ENCODE measurements around the gene ZNF644.
A peak's percentile ranks its signal among the peaks of the same experiment; 100 is the strongest.
"Not testable (repeated sequence)": the region's sequence is repeated elsewhere in the genome, so short reads cannot be mapped to it uniquely, and the experiment has no call there.

ZNF644 gene

GRCh38 chr1:91021686-91022517 lies at the start of gene ZNF644:
ZNF644 (minus strand) TSS chr1:91022035; CDS start chr1:90982353, 39,682 bp downstream.
- DNase-seq (ENCODE audit: low spot score) = peak; percentile 92

- no peak for DNase-seq (ENCODE audit: low spot score)
Measured at GRCh38 chr1:91070298-91070697, 48.5 kb upstream of the ZNF644 start.

- no peak for DNase-seq (ENCODE audit: low spot score)
Measured at GRCh38 chr1:91066538-91066937, 44.7 kb upstream of the ZNF644 start.

GRCh38 chr1:91065337-91065736 lies 43.5 kb upstream of the ZNF644 start:
- DNase-seq (ENCODE audit: low spot score) = no peak

GRCh38 chr1:91063403-91063802 lies 41.6 kb upstream of the ZNF644 start:
- DNase-seq (ENCODE audit: low spot score) = not testable (repeated sequence)

DNA sequence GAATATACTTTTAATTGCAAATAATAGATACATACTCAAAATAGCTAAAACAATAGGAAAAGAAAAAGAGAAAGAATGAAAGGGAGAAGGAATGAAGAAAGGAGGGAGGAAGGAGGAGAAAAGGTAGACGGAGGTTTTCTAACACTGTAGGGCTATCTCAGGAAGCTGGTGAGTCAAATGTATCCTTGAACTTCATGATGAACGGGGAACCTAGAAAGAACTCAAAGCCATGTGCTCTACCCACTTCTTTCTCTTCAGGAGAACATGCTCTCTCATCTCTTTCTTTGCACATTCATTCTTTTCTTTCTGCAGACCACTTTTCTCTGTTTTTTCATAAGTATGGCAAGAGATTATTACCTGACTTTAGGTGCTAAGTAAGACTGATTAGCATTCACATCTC lies 37.3 kb upstream of the ZNF644 start:
- no peak for DNase-seq (ENCODE audit: low spot score)

DNA sequence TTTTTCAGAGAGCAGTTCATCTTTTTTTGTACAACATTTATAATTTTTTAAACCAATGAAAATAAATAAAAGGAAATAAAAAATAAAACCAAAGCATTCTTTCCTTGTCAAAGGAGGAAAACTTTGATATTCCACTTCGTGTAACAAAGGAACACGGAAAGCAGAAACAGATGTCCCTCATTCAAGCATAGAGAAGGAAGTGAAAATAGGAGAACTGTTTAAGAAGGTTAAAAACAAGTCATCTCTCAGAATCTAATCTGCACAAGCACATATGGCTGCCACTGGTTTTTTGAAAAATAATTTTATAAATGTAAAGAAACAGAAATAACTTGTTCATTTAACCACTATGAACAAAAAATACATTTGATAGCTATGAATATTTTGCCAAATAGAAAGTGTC lies 35.9 kb upstream of the ZNF644 start:
- DNase-seq (ENCODE audit: low spot score) = no peak

GRCh38 chr1:91054780-91055481 lies 33.1 kb upstream of the ZNF644 start:
- DNase-seq (ENCODE audit: low spot score) = no peak

GRCh38 chr1:91053630-91054029 lies 31.8 kb upstream of the ZNF644 start:
- DNase-seq (ENCODE audit: low spot score) = no peak

GRCh38 chr1:91049551-91049950 lies 27.7 kb upstream of the ZNF644 start:
- DNase-seq (ENCODE audit: low spot score) = not testable (repeated sequence)

DNA sequence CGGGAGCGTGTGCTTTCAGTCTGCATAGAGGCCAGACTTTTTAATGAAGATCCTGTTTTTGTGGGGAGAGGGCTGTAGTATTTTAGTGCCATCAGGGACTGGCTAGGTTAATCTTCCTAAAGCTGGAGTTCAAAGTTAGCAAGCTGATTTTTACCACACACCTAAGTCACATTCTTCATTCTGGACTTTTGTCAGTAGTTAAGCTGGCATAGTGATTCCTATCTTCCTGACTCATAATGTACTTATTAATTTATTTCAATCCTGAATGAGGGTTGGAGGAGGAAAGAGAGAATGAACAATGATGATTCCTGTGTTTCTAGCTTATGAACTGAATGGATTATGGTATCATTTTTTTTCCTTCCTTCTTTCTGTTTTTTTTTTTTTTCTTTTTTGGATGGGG lies 24.9 kb upstream of the ZNF644 start:
- DNase-seq (ENCODE audit: low spot score) = no peak

DNA sequence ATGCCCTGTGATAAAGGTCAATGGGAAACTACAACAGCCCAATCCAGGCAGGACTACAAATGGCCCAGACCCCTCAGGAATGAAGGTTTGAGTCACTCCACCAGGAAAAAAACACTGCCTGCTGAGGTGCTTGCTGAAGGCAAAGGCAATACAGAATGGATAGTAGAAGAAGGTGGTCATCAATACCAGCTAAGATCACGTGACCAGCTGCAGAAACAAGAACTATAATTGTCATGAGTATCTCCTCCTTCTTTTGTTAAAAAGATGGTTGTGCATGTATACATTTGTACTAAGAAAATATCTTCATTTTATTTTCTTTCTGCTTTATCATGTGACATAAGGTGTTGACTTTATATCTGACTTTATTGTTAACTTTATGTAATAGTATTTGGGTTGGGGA lies 23.4 kb upstream of the ZNF644 start:
- DNase-seq (ENCODE audit: low spot score) = no peak

DNA sequence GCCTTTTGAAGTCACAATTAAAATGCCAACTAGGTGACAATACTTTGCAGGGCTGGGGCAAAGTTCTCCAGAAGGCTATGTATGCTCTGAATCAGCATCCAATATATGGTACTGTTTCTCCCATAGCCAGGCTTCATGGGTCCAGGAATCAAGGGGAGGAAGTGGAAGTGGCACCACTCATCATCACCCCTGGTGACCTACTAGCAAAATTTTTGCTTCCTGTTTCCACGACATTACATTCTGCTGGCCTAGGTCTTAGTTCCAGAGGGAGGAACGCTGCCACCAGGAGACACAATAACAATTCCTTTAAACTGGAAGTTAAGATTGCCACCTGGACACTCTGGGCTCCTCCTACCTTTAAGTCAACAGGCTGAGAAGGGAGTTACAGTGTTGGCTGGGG lies 22.9 kb upstream of the ZNF644 start:
- not testable (repeated sequence) for DNase-seq (ENCODE audit: low spot score)

DNA sequence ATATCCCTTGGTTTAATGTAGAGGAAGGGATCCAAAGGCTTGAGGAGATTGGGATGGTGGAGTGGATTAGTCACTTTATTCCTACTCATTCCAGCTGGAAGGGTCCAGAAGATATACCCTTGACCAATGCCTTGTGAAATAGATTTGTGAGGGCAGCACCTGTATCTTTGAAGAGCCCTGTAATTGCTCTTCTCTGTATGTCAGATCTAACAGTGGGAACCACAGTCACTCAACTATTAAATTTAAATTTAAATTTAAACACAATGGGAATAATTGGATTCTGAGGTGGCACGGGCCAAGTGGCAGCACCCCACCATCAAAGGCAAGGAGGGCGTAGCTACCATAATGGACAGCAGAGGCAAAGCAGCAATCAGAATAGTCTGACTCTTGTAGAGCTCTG lies 20.5 kb upstream of the ZNF644 start:
- DNase-seq (ENCODE audit: low spot score) = not testable (repeated sequence)

DNA sequence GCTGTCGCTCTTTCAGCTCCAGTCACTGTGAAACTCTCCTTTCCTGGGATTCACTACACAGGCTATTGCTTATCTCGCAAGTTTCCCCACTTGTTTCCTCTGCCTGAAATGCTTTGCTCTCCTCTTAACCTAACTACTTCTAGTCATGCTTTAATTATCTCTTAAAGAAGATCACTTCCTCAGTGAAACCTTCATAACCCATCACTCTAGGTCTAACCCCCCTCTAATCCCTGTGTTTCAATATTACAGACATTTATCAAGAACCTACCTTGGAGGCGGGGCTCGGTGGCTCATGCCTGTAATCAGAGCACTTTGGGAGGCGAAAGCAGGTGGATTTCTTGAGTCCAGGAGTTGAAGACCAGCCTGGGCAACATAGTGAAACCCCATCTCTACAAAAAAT lies 16.7 kb upstream of the ZNF644 start:
- DNase-seq (ENCODE audit: low spot score) = no peak

GRCh38 chr1:91036894-91037829 lies 15.3 kb upstream of the ZNF644 start:
- peak; percentile 17 for DNase-seq (ENCODE audit: low spot score)

DNA sequence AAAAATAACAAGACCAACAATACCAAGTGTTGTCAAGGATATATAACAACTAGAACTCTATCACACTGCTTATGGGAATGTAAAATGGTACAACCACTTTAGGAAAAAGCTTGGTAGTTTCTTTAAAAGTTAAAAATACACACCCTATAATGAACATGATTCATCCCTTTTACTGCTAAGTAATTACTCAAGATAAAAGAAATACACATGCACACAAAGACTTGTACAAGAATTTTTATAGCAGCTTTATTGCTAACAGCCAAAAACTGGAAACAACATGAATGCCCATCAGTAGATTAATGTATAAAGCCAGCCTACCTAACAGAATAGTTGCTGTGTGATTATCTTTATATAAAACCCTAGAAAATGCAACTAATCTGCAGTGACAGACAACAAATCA lies 10.5 kb upstream of the ZNF644 start:
- DNase-seq (ENCODE audit: low spot score) = no peak

DNA sequence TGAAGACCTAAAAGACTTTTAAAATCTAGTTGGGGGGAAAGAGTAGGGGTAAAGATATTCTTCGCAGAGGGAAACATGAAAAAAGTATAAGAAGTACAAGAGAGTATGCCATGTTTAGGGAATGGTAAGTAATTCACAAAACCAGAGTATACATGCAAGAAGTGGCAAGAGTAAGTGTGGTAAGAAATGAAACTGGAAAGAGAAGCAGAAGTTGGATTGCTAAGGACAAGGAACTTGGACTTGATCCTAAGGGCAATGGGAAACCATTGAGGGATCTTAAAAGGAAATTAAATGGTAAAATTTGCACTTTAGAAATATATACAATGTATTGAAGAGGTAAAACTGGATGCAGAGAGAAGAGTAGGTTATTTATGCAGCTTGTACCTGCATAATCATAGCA lies 9.2 kb upstream of the ZNF644 start:
- DNase-seq (ENCODE audit: low spot score) = no peak

DNA sequence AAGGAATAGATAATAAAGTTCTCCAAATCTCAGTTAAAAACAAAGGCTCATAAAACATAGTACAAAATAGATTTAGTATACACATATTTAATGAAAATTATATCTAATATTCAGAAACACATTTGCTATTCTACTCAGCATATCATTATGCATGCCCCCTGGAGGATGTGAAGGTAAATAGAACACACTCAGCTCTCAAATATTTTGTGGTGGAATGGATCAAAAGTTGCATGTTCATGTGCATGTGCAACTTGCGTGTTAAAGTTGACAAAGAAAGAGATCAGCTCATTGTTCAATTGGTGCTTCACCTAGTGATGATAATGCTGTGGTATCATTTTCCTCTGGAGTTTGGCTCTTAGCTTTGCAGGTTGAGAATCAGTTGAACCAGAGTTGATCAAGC lies 4.9 kb upstream of the ZNF644 start:
- no peak for DNase-seq (ENCODE audit: low spot score)

DNA sequence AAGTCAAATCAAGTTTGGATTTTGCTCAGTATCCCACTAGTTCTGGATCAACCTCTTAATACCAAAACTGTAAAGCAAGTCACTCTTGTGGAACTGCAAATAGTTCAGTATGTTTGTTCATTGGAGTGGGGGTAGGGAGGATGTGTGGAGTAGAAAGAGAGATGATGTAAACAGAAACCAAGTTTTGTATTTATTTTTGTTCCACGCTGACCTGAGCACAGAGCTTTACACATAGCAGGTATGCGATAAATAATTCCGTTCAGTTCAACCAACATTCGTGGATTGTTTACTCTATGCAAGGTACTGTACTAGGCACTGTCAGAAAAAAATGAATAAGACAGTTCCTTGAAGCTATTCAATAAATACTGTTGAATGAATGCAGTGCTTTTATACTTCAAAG lies 4.5 kb upstream of the ZNF644 start:
- no peak for DNase-seq (ENCODE audit: low spot score)

DNA sequence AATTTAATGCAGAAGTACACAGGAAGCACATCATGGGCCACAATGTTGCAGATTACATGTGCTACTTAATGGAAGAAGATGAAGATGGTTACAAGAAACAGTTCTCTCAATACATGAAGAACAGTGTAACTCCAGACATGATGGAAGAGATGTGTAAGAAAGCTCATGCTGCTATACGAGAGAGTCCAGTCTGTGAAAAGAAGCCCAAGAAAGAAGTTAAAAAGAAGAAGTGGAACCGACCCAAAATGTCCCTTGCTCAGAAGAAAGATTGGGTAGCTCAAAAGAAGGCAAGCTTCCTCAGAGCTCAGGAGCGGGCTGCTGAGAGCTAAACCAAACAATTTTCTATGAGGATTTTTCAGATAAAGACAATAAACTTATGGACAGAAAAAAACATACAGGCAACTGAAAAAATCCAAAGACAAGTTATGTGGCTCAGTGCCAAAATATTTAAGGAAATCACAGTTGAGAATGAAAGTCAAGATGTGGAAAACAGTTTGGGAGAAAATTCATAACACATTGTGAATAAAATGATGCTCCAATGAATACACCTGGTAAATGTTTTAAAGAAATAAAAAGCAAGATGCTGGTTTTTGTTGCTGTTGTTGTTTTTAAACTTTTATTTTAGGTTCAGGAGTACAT lies 2.8 kb upstream of the ZNF644 start:
- DNase-seq (ENCODE audit: low spot score) = no peak

DNA sequence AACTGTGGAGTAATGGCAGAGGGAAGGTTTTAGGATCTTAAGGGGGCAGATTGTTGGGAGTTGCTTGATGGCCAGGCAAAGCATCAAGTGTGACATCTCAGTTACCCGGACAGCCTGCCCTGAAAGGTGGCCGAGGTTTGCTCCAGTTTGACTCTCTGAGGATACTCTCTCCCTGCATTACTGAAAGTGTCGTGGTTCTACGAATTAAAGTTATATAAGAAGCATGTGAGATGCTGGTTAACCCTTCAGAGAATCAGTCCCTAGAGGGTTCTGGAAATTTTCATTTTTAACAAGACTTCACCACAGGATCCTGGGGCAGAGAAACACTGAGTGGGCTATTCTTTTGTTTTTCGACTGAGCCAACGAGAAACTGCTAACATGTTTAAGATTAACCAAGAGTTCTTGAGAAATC lies 689 bp upstream of the ZNF644 start:
- no peak for DNase-seq (ENCODE audit: low spot score)
